Endodermal cell (in vitro differentiated cells): Measurements from ENCODE around the gene TP53I11. TPM values are rescaled to one million over a fixed set of nuclear protein-coding genes. Genes with fewer than 3 reads are reported as not detected.
A peak's percentile ranks its signal among the peaks of the same experiment; 100 is the strongest.

ENCODE experiments used
- DNase-seq: peaks from one replicate; pipeline ENCODE4 v3.0.0-alpha.2; 2017
- H3K27ac ChIP-seq: 2 replicates; pipeline ENCODE4 v1.5.1; 2013; ENCODE audit warnings: mild to moderate bottlenecking, low read depth, low read length, moderate library complexity
- H3K27me3 ChIP-seq: 2 replicates; pipeline ENCODE4 v1.6.1; 2013; ENCODE audit warnings: mild to moderate bottlenecking, low read length, moderate library complexity; ENCODE audit not compliant: insufficient read depth, control insufficient read depth, poor library complexity, severe bottlenecking
- H3K36me3 ChIP-seq: 2 replicates; pipeline ENCODE4 v1.7.0; 2013; ENCODE audit warnings: mild to moderate bottlenecking, low read length, moderate library complexity; ENCODE audit not compliant: control insufficient read depth, insufficient read depth
- H3K4me1 ChIP-seq: one replicate; pipeline ENCODE4 v1.7.0; 2013; ENCODE audit warnings: low read length; ENCODE audit not compliant: control insufficient read depth, insufficient read depth
- H3K4me3 ChIP-seq: 2 replicates; pipeline ENCODE4 v1.5.1; 2013; ENCODE audit warnings: mild to moderate bottlenecking, low read length, moderate library complexity
- H3K9ac ChIP-seq: 2 replicates; pipeline ENCODE4 v1.6.1; 2013; ENCODE audit warnings: mild to moderate bottlenecking, low read length, moderate library complexity; ENCODE audit not compliant: poor library complexity, severe bottlenecking; ENCODE audit errors: extremely low read depth
- H3K9me3 ChIP-seq: 2 replicates; pipeline ENCODE4 v1.6.1; 2013; ENCODE audit warnings: mild to moderate bottlenecking, low read length, moderate library complexity; ENCODE audit not compliant: control insufficient read depth
- H3K27ac Mint-ChIP-seq: 2 replicates; pipeline ENCODE4 v1.8.0; 2020; ENCODE audit warnings: mixed read lengths
- H3K27me3 Mint-ChIP-seq: 2 replicates; pipeline ENCODE4 v1.8.0; 2021; ENCODE audit warnings: mild to moderate bottlenecking, mixed read lengths; ENCODE audit not compliant: insufficient read depth
- H3K36me3 Mint-ChIP-seq: 2 replicates; pipeline ENCODE4 v1.8.0; 2020; ENCODE audit warnings: low read depth, mixed read lengths
- H3K4me1 Mint-ChIP-seq: 2 replicates; pipeline ENCODE4 v1.8.0; 2020; ENCODE audit warnings: mixed read lengths
- H3K4me3 Mint-ChIP-seq: 2 replicates; pipeline ENCODE4 v1.8.0; 2020; ENCODE audit warnings: mild to moderate bottlenecking, moderate library complexity, mixed read lengths
- H3K9me3 Mint-ChIP-seq: 2 replicates; pipeline ENCODE4 v1.8.0; 2020; ENCODE audit warnings: mild to moderate bottlenecking, mixed read lengths
- CTCF ChIP-seq: fragments of 200-600 bp; sonication (generic); conservative IDR thresholded peaks from 2 replicates; pipeline ENCODE4 v1.5.0; 2021; ENCODE audit warnings: antibody characterized with exemption, mild to moderate bottlenecking
- WGBS, 2 experiments: methylation state at CpG; one replicate each; pipeline versions ENCODE4 v1.1.5 to v1.1.7; 2013; ENCODE audit warnings: missing lambda C conversion rate in 2 of 2, mixed read lengths in 1 of 2; ENCODE audit not compliant: insufficient coverage in 1 of 2, insufficient read length in 1 of 2; 5-methylcytosine and 5-hydroxymethylcytosine counted together
- total RNA-seq, 2 donors: library from RNA; stranded (reverse); fragmentation: NEBNext Ultra II Directional in 1 of 2; extraction: Animal tissue kit (Norgen Biotek cat#: 25700) in 1 of 2; gene quantifications; 2 replicates in 1 of 2; 3 replicates in 1 of 2; pipeline ENCODE4 v1.2.1, GENCODE V29; 2021

Gene TP53I11
- total RNA-seq, 2 donors from 2014 or later, result 136 to 203 TPM

- Mint-ChIP-seq H3K36me3 (peaks cover 43% of the 10 kb centered on the region), H3K9me3 (no peaks in the 10 kb centered on the region), H3K27me3 (no peaks in the 10 kb centered on the region), H3K4me3 (no peak overlapping the region), H3K27ac (no peak overlapping the region), H3K4me1 (no peaks in the 10 kb centered on the region)
- no peak overlapping the region for H3K4me3 ChIP-seq
- H3K27me3 ChIP-seq, result no peaks in the 10 kb centered on the region
- peaks cover 54% of the 10 kb centered on the region for H3K36me3 ChIP-seq
- H3K9me3 ChIP-seq, result no peaks in the 10 kb centered on the region
- no peak for DNase-seq
- H3K27ac ChIP-seq, result peak overlapping the region; percentile 24
- no peak overlapping the region for H3K9ac ChIP-seq
- TF ChIP-seq CTCF, result no peak
- 71 to 87% methylated on average over 1 to 12 of the region's 12 CpGs for WGBS, 2 experiments
- H3K4me1 ChIP-seq, result no peaks in the 10 kb centered on the region
Measured at GRCh38 chr11:44936951-44937543, 13.6 kb downstream of the TP53I11 start.

- Mint-ChIP-seq H3K27me3 (no peaks in the 10 kb centered on the region), H3K36me3 (peaks cover 41% of the 10 kb centered on the region), H3K4me3 (no peak overlapping the region), H3K9me3 (no peaks in the 10 kb centered on the region), H3K27ac (no peak overlapping the region), H3K4me1 (no peaks in the 10 kb centered on the region)
- 48 to 64% methylated on average over 7 to 20 of the region's 20 CpGs for WGBS, 2 experiments
- Histone ChIP-seq H3K9me3 (no peaks in the 10 kb centered on the region), H3K4me1 (no peaks in the 10 kb centered on the region), H3K27ac (peak overlapping the region; percentile 24), H3K36me3 (peaks cover 52% of the 10 kb centered on the region), H3K4me3 (no peak overlapping the region), H3K27me3 (no peaks in the 10 kb centered on the region), H3K9ac (no peak overlapping the region)
- peak; percentile 91 for DNase-seq
- TF ChIP-seq CTCF, result peak; percentile 82
Measured at GRCh38 chr11:44936525-44936924, 14.2 kb downstream of the TP53I11 start.

GRCh38 chr11:44934735-44935250 is 15.9 kb downstream of the TP53I11 start:
- TF ChIP-seq CTCF, result no peak
- Histone ChIP-seq H3K27ac (no peak overlapping the region), H3K36me3 (peaks cover 38% of the 10 kb centered on the region), H3K9me3 (no peaks in the 10 kb centered on the region), H3K9ac (no peak overlapping the region), H3K4me3 (no peak overlapping the region), H3K27me3 (no peaks in the 10 kb centered on the region), H3K4me1 (no peaks in the 10 kb centered on the region)
- no peaks in the 10 kb centered on the region for H3K27me3 Mint-ChIP-seq
- H3K4me1 Mint-ChIP-seq, result peaks cover 9% of the 10 kb centered on the region
- H3K27ac Mint-ChIP-seq, result no peak overlapping the region
- WGBS, 2 experiments, result 85 to 91% methylated on average over 6 to 13 of the region's 13 CpGs
- peaks cover 28% of the 10 kb centered on the region for H3K36me3 Mint-ChIP-seq
- no peak for DNase-seq
- no peaks in the 10 kb centered on the region for H3K9me3 Mint-ChIP-seq
- H3K4me3 Mint-ChIP-seq, result no peak overlapping the region
